ENCODE data around the gene GDI1. TPM values are rescaled to one million over a fixed set of nuclear protein-coding genes. Genes with fewer than 3 reads are reported as not detected.

Gene GDI1
- total and polyA plus RNA-seq, 12 donors: 85.6 to 287 (median 113) TPM

DNA sequence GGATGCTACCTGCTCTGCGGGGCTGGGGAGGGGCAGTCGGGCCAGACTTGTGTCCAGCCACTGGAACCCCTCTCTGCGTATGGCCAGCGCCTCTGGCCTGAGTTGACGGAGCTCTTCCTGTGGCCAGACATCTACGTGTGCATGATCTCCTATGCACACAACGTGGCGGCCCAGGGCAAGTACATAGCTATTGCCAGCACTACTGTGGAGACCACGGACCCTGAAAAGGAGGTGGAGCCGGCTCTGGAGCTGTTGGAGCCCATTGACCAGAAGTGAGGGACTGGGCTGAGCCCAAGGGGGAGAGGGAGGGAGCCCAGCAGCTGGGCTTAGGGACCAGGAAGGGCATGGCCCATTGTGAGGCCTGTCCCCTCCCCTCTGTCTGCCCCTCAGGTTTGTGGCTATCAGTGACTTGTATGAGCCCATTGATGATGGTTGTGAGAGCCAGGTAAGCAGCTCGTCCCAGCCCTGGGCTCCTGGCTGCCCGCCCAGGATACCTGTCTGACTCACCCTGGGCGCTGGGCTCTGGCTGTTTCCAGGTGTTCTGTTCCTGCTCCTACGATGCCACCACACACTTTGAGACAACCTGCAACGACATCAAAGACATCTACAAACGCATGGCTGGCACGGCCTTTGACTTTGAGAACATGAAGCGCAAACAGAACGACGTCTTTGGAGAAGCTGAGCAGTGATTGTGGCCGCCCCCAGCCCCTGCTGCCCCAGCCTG, 5.2 kb downstream of the GDI1 start:
- H3K9me3 ChIP-seq (replicated peaks in 1 of 3): no peaks in the 10 kb centered on the region
- 77 to 84% (median 82%) methylated on average over 8 to 21 of the region's 21 CpGs for WGBS, 4 donors
- intact Hi-C loops (cut with DNase I): no loop called here
- no peak overlapping the region for H3K4me3 ChIP-seq
- peaks cover 0 to 38% of the 10 kb centered on the region in 2 donors for H3K36me3 ChIP-seq (replicated peaks in 1 of 2)
- no peak for TF ChIP-seq POLR2A (IDR thresholded peaks at IDR 0.05)
- TF ChIP-seq, protein P1, sequence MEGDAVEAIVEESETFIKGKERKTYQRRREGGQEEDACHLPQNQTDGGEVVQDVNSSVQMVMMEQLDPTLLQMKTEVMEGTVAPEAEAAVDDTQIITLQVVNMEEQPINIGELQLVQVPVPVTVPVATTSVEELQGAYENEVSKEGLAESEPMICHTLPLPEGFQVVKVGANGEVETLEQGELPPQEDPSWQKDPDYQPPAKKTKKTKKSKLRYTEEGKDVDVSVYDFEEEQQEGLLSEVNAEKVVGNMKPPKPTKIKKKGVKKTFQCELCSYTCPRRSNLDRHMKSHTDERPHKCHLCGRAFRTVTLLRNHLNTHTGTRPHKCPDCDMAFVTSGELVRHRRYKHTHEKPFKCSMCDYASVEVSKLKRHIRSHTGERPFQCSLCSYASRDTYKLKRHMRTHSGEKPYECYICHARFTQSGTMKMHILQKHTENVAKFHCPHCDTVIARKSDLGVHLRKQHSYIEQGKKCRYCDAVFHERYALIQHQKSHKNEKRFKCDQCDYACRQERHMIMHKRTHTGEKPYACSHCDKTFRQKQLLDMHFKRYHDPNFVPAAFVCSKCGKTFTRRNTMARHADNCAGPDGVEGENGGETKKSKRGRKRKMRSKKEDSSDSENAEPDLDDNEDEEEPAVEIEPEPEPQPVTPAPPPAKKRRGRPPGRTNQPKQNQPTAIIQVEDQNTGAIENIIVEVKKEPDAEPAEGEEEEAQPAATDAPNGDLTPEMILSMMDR (IDR thresholded peaks at IDR 0.05): no peak
- no peaks in the 10 kb centered on the region for H3K27me3 ChIP-seq
- peaks cover 0 to 22% of the 10 kb centered on the region in 2 donors for H3K4me1 ChIP-seq (replicated peaks in 1 of 2)
- DNase-seq: no peak
- H3K27ac ChIP-seq: no peak overlapping the region

DNA sequence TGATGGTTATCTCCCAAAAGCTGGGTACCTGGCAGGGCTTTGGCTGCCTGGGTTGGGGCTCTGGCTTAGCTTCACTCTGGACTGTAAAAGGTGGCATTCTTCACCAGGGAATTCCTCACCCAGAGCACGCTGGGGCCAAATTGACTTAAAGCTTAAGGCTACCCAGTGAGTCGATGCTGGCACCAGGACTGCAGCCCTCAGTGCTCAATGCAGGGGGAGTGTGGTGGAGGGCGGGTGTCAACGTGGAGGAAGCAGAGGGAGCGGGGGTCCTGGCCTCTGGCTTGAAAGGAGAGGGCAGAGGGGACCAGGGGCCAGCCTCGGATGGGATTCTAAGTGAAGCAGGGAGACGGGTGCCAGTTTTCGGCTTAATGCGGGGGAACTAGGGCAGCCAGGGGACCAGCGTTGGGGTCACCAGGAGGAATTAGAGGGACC, 6.5 kb downstream of the GDI1 start:
- Histone ChIP-seq H3K27me3 (no peaks in the 10 kb centered on the region), H3K4me3 (peak overlapping the region in 1 of 4 donors; percentile 65), H3K27ac (peak overlapping the region in 4 of 5 donors; percentile 75 to 92 (median 82)), H3K36me3 (replicated peaks in 1 of 2) (peaks cover 0 to 42% of the 10 kb centered on the region in 2 donors), H3K9me3 (replicated peaks in 1 of 3) (no peaks in the 10 kb centered on the region), H3K4me1 (replicated peaks in 1 of 2) (peaks cover 0 to 18% of the 10 kb centered on the region in 2 donors)
- intact Hi-C loops (cut with DNase I): no loop called here
- 0 to 41% (median 23%) methylated on average over 2 to 10 of the region's 10 CpGs for WGBS, 4 donors
- TF ChIP-seq, protein P1 (IDR thresholded peaks at IDR 0.05): no peak
- no peak for TF ChIP-seq POLR2A (IDR thresholded peaks at IDR 0.05)
- DNase-seq: no peak

DNA sequence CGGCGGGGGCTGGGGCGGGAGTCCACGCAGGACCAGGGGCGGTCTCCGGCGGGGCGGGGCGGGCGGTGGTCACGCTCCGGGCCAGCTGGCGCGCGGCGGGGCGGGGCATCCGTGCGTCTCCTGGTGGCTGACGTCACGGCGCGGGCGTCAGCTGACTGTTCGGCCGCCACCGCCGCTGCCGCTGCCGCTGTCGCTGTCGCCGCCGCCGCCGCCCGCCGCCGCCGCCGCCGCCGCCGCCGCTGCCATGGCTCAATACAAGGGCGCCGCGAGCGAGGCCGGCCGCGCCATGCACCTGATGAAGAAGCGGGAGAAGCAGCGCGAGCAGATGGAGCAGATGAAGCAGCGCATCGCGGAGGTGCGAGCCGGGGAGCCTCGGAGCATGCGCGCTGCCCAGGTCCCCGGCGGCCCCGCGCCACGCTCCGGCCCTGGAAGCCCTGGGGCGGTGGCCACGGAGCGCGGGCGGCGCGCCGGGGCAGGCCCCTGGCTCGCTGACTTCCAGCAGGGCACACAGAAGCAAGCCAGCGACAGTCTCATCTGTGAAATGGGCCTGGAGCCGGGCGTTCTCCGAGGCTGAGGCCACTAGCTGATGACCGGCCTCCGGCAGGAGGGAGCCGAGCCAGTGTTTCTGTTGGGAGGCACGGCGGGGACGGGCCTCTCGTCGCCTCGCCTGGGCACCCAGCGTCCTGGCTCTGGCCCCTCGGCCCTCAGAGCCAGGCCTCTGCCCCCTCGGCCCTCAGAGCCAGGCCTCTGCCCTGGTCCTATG, 7.2 kb downstream of the GDI1 start, which contains the start of gene FAM50A:
Gene FAM50A (plus strand): TSS at position 150 of the 763 bp plus-strand sequence. CDS start 95 bp downstream, at position 245.
- Histone ChIP-seq H3K4me1 (replicated peaks in 1 of 2) (peaks cover 0 to 15% of the 10 kb centered on the region in 2 donors), H3K4me3 (peak within 1 kb of the TSS in 3 of 4 donors; percentile 24 to 65 (median 56)), H3K36me3 (replicated peaks in 1 of 2) (peaks cover 0 to 45% of the 10 kb centered on the region in 2 donors), H3K27ac (peak within 1 kb of the TSS in 4 of 5 donors; percentile 75 to 92 (median 82)), H3K27me3 (no peaks in the 10 kb centered on the region), H3K9me3 (replicated peaks in 1 of 3) (no peaks in the 10 kb centered on the region)
- intact Hi-C loops (cut with DNase I): no loop called here
- TF ChIP-seq, protein P1 (IDR thresholded peaks at IDR 0.05): peak in 2 of 6 experiments; percentile 10 to 23
- TF ChIP-seq POLR2A (IDR thresholded peaks at IDR 0.05): peak; percentile 52 to 61
- DNase-seq: peak; percentile 68 to 87 (median 80)
- WGBS, 4 donors: 1 to 45% (median 23%) methylated on average over 13 to 70 of the region's 94 CpGs; no CpG with 5 or more reads in 1 of the 4 donors

DNA sequence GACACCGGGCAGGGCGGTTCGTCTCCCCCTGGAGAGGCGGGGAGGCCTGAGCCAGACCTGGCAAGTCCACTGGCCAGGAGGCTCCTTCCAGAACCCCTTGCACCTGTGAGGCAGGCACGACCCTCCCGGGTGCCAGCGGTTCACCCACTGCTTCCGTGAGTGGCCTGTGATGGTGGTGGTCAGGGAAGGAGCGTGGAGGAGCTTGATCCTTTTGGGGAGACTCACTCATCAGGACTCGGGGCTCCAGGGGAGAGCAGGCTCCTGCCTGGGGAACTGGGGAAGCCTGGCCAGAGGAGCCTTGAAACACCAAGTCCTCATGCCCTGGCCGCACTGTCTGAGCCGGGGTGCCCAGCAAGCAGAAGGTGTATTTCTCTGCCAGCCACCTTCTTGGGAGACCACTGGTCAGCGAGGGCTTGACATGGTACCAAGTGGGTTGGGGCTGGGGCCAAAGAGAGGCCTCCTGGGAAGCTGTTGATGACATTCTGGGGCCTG, 7.8 kb downstream of the GDI1 start:
- whole genome bisulfite sequencing, 4 donors: 48 to 80% (median 62%) methylated on average over 2 to 13 of the region's 13 CpGs
- peaks cover 0 to 46% of the 10 kb centered on the region in 2 donors for H3K36me3 ChIP-seq (replicated peaks in 1 of 2)
- DNase-seq: no peak
- intact Hi-C loops (cut with DNase I): no loop called here
- H3K27me3 ChIP-seq: no peaks in the 10 kb centered on the region
- H3K9me3 ChIP-seq (replicated peaks in 1 of 3): no peaks in the 10 kb centered on the region
- H3K27ac ChIP-seq: peak overlapping the region in 3 of 5 donors; percentile 75 to 92 (median 79)
- H3K4me1 ChIP-seq (replicated peaks in 1 of 2): peaks cover 0 to 15% of the 10 kb centered on the region in 2 donors
- H3K4me3 ChIP-seq: peak overlapping the region in 2 of 4 donors; percentile 24 to 65
- no peak for TF ChIP-seq POLR2A (IDR thresholded peaks at IDR 0.05)
- TF ChIP-seq, protein P1 (IDR thresholded peaks at IDR 0.05): no peak

Measured in adrenal gland (tissue), 12 donors.